GM19043 (cell line): ENCODE results near the gene RNASEH2B.

Experiments used
- ATAC-seq: cut with Tn5 transposase; IDR thresholded peaks from one replicate; pipeline ENCODE4 v1.9.1; 2021; ENCODE audit warnings: low read depth; ENCODE audit not compliant: unreplicated experiment

The RNASEH2B gene

DNA sequence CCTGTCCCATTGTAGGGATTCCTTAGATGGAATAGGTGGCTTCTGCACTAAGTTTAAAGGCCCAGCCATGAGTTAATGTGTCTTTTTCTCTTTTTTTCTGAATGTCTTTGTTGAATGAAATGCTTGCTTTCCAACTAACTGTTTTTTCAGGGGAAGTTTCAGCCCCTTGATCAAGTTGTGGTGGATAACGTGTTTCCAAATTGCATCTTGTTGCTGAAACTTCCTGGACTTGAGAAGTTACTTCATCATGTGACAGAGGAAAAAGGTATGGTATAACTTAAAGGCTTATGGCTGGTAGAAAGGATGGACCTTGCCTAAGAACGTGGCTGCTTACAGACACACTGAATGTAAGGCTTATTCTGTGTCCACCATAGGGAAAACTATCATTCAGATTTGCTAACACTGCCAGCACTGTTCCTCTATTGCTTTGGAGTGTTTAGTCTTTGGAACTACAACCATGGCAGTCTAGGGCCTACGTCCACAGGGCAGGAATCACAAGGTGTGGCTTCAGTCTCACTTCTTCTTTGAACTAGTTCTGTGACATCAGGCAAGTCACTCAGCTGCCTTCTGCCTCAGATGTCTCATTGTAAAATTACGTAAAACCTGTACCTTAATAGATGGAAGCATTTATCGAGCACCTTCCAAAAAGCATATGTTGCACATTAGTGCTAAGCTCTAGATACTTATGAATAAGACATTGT is 25.3 kb downstream of the RNASEH2B start:
- no peak for ATAC-seq

GRCh38 chr13:50936679-50937078 is 27.1 kb downstream of the RNASEH2B start:
- ATAC-seq: no peak

DNA sequence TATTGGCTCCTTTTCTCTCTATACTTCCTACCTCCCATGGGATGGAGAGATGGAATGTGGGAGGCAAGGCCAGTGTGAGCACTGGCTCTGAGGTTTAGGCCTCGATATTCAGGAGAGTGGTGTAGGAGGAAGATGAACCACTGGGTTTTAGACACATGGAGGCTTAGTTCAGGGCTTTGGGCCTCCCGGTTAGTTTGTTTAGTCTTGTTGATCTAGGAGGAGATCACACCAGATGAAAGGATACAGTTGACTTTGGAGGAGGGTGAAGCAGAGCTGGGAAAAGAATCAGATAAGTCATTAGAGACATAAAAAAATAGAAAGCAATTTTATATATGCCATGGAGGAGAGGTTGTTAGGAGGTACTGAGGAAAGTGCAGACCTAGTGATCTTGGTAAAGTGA is 30.9 kb downstream of the RNASEH2B start:
- ATAC-seq: no peak

DNA sequence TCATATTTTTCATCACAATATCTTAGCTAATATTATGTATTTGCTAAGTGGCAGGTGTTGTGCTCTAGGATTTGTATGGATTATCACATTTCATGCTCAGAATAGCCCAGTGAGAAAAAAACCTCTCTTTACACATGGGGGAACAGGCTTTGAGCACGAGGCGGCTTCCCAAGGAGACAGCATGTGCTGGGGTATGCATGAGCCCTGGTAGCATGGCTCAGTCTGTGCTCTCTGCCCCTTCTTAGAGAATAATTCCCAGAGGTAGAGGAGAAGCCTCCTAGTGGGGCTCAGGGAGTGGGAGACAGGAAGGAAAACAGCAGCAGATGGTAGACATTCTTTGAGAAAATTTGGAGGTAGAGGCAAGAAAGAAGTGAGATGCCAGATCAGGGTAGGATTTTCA is 31.6 kb downstream of the RNASEH2B start:
- no peak for ATAC-seq

GRCh38 chr13:50942630-50943311 is 33.2 kb downstream of the RNASEH2B start:
- no peak for ATAC-seq

DNA sequence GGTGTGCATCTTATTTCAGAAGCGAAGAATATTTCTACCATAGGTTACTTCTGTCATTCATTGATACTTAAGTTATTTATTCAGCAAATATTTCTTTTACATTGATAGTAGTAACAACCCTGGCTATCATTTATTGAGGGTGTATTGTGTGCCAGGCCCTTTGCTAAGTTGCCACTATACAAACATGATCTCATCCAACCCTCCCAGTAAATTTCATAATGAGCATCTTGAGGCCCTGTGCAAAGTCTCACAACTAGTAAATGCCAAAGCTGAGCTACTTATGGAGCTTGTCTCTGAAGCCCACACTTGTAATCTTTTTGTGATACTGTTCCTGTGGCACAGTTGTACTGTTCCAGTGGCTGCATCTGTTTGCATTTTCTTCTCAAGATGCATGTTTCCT is 36.1 kb downstream of the RNASEH2B start:
- no peak for ATAC-seq

DNA sequence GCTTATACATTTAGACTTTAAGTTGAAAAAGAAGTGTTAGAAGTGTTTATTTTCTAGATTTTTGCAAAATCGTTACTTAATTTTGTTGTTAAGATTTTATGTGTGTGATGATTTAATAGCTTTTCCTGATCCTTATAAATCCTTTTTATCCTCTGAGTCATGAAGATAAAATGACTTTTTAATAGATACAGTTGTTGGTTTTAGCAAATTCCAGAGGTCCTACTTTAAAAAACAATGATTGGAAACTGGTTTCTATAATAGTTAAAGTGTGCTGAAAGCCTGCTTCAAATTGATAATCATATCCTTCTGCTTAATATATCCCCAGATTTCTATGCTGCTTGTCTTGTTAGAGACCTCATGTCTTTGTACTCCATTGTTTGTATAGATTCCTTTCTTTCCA is 39.0 kb downstream of the RNASEH2B start:
- ATAC-seq: no peak

DNA sequence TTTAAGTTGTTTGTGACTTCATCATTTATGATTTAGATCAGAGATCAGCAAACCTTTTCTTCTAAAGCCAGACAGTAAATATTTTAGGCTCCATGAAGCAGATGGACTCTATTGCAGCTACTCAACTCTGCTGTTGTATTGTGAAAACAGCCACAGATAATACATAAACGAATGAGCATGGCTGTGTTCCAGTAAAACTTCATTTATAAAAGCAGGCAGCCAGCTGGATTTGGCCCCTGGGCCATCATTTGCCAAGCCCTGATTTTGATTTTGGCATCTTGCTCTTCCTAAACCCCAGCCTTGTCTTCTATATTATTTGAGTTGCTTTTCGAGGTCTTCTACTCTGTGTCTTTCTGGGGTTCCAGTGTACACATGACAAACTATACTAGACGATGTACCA is 41.3 kb downstream of the RNASEH2B start:
- no peak for ATAC-seq

GRCh38 chr13:50951366-50951765 is 41.8 kb downstream of the RNASEH2B start:
- no peak for ATAC-seq

GRCh38 chr13:50955241-50955640 is 45.6 kb downstream of the RNASEH2B start:
- no peak for ATAC-seq

GRCh38 chr13:50955798-50956197 is 46.2 kb downstream of the RNASEH2B start:
- ATAC-seq: no peak

DNA sequence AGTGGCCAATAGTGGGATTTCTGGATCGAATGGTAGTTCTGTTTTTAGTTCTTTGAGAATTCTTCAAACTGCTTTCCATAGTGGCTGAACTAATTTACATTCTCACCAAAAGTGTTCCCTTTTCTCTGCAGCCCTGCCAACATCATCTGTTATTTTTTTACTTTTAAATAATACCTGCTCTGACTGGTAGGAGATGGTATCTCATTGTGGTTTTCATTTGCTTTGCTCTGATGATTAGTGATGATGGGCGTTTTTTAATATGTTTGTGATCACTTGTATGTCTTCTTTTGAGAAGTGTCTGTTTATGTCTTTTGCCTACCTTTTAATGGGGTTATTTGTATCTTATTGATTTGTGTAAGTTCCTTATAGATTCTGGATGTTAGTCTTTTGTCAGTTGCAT is 48.0 kb downstream of the RNASEH2B start:
- ATAC-seq: no peak

- ATAC-seq: no peak
Measured at GRCh38 chr13:50969691-50970090, 60.1 kb downstream of the RNASEH2B start.

DNA sequence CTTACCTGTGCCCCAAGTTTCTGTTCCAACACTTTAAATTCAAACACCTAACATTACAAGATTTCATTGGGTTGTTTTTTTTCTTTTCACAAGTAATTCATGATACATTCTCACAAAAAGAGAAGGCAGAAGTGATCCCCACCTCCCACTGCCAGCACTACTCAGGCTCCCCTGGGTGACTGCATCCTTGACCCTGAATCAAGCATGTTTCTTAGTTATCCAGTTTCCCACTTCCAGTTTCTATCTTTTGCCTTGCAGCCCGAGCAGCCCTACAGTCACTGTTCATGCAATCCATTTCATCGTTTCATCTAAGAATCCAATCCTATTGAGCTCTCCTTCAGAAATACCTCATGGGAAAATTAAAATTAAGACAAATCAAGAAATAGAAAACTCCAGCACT is 61.4 kb downstream of the RNASEH2B start:
- no peak for ATAC-seq

GRCh38 chr13:50974268-50974667 is 64.7 kb downstream of the RNASEH2B start:
- no peak for ATAC-seq

DNA sequence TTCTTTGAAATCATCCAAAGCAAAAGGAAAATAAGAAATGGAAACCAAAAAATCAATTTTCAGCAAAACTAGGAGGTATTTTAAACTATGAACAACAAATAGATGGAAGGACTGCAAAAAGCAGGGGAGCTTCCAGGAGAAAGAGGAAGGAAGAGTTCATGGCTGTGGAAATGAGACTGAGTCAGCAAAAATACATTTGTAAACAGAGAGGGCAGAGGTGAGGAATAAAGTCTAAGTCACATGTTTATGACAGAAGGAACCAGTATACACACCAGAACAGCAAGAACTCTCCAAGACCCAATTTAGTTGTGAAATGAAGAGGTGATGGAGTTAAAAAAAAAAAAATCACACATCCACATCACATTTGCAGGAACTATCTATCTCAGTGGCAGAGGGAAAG is 69.6 kb downstream of the RNASEH2B start:
- no peak for ATAC-seq

DNA sequence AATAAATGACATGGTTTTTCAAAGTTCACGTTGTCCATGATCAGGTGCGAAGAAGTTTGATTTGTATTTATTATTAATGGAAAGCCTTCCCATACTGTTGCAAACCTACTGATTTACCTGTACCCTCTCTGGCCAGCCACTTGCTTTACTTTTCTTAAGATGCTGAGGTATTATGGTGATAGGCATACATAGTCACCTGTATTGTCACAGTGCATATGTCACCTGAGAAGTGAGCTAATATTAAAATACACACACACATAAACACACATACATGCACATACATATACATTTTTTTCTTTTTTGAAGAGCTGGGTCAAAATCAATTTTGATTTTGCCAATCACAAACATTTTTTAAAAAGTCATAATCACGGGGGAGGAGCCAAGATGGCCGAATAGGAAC is 72.1 kb downstream of the RNASEH2B start:
- no peak for ATAC-seq

DNA sequence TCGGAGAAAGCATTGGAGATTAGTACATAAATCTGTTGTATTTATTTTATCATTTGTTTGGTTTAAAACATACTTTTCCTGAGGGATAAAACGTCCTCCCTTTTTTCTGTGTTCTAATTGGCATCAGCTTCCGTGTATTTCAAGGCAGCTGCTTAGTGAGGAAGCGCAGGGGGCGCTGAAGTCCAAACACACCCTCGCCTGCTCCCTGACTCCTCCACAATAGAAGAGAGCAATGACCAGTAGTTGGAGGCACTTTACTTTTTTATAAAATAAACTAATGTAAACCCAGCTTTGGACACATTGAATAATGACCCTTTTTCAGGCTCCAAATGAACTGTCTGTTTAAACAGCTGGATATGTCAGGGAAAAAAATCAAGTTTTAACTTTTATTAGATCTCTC is 79.9 kb downstream of the RNASEH2B start:
- ATAC-seq: no peak

DNA sequence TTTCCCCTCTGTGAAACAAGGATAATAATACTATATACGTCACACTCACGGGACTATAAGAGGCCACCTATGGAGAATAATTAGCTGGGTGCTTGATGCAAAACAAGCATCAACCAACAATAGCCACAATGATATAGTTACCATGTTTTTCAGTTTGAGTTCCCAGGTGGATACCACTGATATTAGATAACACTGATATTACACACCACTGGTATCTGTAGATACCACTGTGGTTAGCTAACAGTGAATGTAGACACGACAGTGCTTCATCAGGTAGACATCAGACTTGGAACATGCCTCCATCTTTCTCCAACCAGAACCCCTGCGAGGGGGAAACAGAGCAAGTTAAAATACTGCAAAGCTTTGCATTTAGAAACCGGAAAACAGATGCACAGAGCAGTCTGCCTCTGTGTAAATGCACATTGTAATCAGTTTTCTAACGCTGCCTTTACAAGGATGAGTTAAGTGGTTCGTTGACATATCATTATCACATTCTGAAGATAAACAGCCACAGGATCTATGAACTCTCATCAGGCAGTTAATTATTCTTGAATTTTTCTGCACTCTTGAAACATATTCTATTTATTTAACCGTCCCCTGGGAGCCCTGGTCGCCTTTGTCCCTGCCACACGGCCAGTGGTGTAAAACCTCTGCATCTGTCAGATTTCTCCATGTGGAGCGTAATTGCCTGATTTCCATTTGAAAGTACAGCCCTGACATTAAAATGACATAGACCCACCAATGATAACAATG is 80.7 kb downstream of the RNASEH2B start:
- ATAC-seq: no peak

DNA sequence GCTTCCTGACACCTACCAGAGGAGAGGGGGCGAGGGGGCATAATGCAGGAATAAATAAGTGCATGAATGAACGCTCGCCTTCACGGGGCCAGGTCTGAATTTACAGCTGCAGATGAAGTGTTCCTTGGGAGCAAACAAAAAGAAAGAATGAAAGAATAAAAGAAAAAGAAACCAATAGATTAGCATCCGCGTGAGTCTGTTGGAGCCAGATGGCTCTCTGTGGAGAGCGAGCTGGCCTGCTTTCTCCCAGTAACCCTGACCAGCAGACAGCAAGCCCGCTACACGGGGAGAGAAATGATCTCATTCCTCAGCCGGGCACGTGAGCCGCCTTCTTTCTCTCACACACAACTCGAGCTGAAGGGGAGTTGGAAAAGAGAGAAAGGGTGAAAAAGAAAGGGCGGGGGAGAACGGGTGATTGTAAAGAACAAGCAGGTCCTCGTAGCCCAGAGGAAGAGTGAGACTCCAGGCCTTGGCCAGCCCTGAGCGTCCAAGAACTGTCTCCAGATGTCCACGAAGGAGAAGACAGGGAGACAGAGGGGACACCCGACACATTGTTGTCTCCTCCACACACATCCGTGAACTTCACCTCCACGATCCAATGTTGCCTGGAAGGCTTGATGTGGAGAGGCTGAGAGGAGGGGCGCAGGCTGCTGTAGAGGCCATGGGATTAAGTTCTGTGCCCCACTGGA is 81.4 kb downstream of the RNASEH2B start:
- ATAC-seq: no peak
